ENCODE measurements around the gene RGS7. TPM values are rescaled to one million over a fixed set of nuclear protein-coding genes. Genes with fewer than 3 reads are reported as not detected.

RGS7 gene
- total RNA-seq, 4 donors from 2014 or later, result 0.39 TPM; not detected in 3

DNA sequence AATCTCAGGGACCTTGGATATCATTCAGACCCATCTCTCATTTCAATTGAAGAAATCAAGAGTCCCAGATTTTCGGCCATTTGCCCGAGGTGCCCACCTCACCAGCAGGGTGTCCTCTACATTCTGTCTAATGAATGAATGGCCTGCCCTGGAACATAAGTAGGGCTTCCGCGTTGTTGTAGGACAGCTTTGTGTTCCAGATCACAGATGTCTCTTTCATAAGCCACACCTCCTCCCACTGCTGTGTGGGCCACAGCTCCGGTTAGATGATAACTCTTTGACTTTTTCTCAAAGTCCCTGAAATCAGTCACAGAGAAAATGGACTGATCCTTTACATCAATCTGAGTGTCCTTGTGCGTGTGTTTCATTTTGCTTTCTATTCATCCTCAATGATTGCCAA lies 144.4 kb downstream of the RGS7 start:
- Histone ChIP-seq H3K36me3 (no peaks in the 10 kb centered on the region), H3K4me3 (replicated peaks in 1 of 3) (no peak overlapping the region), H3K9me3 (no peaks in the 10 kb centered on the region), H3K27me3 (no peaks in the 10 kb centered on the region), H3K4me1 (no peaks in the 10 kb centered on the region), H3K27ac (no peak overlapping the region)
- intact Hi-C loops (cut with DNase I), result no loop called here
- DNase-seq, result no peak
- WGBS, 2 donors, result 88 to 90% methylated on average over 6 of the region's 6 CpGs
- no peak for TF ChIP-seq POLR2A (IDR thresholded peaks at IDR 0.05)
- TF ChIP-seq, protein P1, sequence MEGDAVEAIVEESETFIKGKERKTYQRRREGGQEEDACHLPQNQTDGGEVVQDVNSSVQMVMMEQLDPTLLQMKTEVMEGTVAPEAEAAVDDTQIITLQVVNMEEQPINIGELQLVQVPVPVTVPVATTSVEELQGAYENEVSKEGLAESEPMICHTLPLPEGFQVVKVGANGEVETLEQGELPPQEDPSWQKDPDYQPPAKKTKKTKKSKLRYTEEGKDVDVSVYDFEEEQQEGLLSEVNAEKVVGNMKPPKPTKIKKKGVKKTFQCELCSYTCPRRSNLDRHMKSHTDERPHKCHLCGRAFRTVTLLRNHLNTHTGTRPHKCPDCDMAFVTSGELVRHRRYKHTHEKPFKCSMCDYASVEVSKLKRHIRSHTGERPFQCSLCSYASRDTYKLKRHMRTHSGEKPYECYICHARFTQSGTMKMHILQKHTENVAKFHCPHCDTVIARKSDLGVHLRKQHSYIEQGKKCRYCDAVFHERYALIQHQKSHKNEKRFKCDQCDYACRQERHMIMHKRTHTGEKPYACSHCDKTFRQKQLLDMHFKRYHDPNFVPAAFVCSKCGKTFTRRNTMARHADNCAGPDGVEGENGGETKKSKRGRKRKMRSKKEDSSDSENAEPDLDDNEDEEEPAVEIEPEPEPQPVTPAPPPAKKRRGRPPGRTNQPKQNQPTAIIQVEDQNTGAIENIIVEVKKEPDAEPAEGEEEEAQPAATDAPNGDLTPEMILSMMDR (IDR thresholded peaks at IDR 0.05), result no peak

DNA sequence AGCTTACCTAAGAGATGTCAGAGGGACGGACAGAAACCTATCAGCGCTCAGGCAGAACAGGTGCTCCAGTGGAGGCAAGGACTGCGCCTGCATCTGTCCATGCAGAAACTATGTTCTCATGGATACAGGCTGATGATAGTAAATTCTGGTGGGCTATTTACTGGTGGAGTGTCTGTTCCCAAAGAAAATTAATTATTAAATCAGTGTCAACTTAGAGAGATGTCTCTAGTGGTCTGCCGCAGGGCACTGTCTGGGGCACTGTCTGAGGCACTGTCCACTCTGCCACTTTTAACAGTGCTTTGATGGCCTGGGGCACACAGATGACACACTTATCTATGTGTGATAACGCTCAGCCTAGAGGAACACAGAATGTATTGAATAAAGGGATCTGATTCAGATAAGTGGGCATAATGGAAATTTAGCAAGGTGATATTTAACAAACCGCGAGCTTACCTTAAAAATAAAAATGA lies 148.1 kb downstream of the RGS7 start:
- WGBS, 2 donors, result 63 to 64% methylated on average over 7 of the region's 7 CpGs

DNA sequence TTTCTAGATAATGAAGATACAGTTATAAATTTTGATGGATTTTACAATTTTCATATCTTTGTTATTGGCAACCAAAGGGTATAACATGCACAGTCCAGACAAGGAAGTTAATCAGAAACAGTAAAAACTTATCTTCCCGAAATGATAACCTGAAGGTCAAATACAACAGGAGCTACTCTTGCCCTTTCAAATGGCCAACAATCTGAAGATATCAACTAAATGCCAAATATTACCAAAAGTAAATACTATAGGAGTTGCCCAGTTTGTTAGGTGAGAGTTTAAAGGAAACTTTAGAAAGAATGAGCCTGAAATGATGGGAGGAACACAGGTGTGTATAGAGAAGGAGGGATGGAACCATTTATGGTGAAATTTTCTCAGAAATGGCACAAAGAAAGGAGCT lies 153.2 kb downstream of the RGS7 start:
- no peak overlapping the region for H3K4me3 ChIP-seq (replicated peaks in 1 of 3)
- DNase-seq, result no peak
- no peaks in the 10 kb centered on the region for H3K27me3 ChIP-seq
- H3K9me3 ChIP-seq, result no peaks in the 10 kb centered on the region
- no peaks in the 10 kb centered on the region for H3K36me3 ChIP-seq
- intact Hi-C loops (cut with DNase I), result no loop called here
- TF ChIP-seq, protein P1 (IDR thresholded peaks at IDR 0.05), result no peak
- no peak for TF ChIP-seq POLR2A (IDR thresholded peaks at IDR 0.05)
- no peak overlapping the region for H3K27ac ChIP-seq
- H3K4me1 ChIP-seq, result no peaks in the 10 kb centered on the region
- 86 to 90% methylated on average over 1 of the region's 1 CpG for WGBS, 2 donors

More for the DNA sequence above, 148.1 kb downstream of the RGS7 start:
- TF ChIP-seq POLR2A (IDR thresholded peaks at IDR 0.05), result no peak
- TF ChIP-seq, protein P1 (IDR thresholded peaks at IDR 0.05), result no peak
- H3K27me3 ChIP-seq, result no peaks in the 10 kb centered on the region
- no peak for DNase-seq
- intact Hi-C loops (cut with DNase I), result no loop called here
- H3K9me3 ChIP-seq, result no peaks in the 10 kb centered on the region
- no peaks in the 10 kb centered on the region for H3K36me3 ChIP-seq
- no peak overlapping the region for H3K4me3 ChIP-seq (replicated peaks in 1 of 3)
- H3K4me1 ChIP-seq, result no peaks in the 10 kb centered on the region
- no peak overlapping the region for H3K27ac ChIP-seq

DNA sequence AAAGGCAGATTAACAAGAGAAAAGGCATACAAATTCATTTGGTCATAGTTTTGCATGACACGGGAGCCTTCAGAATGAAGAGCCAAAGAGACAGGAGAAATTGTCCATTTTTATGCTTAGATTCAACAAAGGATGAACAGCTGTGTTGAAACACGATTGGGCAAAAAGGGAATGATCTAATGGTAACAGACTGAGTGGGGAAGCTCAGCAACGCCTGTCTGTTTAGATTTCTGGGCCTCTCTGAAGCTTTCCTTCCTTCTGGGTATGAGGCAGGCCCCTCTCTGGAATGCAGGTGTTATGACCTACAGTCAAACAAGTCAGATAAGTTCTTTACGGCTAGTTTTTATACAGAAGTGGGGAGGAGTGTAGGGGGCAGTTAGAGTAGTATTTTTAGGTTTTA lies 154.6 kb downstream of the RGS7 start:
- no peak for TF ChIP-seq POLR2A (IDR thresholded peaks at IDR 0.05)
- TF ChIP-seq, protein P1 (IDR thresholded peaks at IDR 0.05), result no peak
- WGBS, 2 donors, result 10 to 11% methylated on average over 4 of the region's 4 CpGs
- no peaks in the 10 kb centered on the region for H3K4me1 ChIP-seq

DNA sequence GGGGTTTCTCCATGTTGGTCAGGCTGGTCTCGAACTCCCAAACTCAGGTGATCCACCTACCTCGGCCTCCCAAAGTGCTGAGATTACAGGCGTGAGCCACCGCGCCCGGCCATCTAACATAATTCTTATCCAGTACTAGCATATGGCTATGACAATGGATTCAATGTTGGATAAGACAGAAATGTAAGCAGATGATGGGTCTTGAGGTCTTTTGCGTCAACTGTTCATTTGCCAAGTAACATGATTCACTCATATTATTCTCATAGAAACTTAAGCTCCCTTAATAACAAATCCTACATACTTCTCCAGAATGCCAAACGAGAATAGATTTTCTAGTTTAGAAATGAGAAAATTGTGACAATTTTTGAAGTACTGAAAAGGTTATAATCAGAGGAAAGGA lies 170.3 kb downstream of the RGS7 start:
- intact Hi-C loops (cut with DNase I), result no loop called here
- DNase-seq, result no peak
- Histone ChIP-seq H3K4me1 (no peaks in the 10 kb centered on the region), H3K27me3 (no peaks in the 10 kb centered on the region), H3K4me3 (replicated peaks in 1 of 3) (no peak overlapping the region), H3K36me3 (no peaks in the 10 kb centered on the region), H3K9me3 (no peaks in the 10 kb centered on the region), H3K27ac (no peak overlapping the region)
- TF ChIP-seq, protein P1 (IDR thresholded peaks at IDR 0.05), result no peak
- TF ChIP-seq POLR2A (IDR thresholded peaks at IDR 0.05), result no peak
- 83 to 87% methylated on average over 8 of the region's 8 CpGs for WGBS, 2 donors

More for the DNA sequence above, 154.6 kb downstream of the RGS7 start:
- DNase-seq, result no peak
- no peaks in the 10 kb centered on the region for H3K36me3 ChIP-seq
- no peaks in the 10 kb centered on the region for H3K27me3 ChIP-seq
- intact Hi-C loops (cut with DNase I), result no loop called here
- H3K9me3 ChIP-seq, result no peaks in the 10 kb centered on the region
- H3K4me3 ChIP-seq (replicated peaks in 1 of 3), result no peak overlapping the region
- no peak overlapping the region for H3K27ac ChIP-seq

Data from thyroid gland (tissue), 4 donors.